Endothelial cell of umbilical vein (primary cell): ENCODE data around the gene ZRANB1. TPM values are rescaled to one million over a fixed set of nuclear protein-coding genes. Genes with fewer than 3 reads are reported as not detected.

Experiments
- BruUV-seq: library from RNA; stranded (reverse); fragments of 400-500 nt; replicated peaks from 2 replicates; lab custom pipeline; 2021; lab: Mats Ljungman, UMichigan
- CTCF ChIA-PET: fragments of 300-600, 350-600 bp; sonication (Branson Sonifier 250); formaldehyde crosslinking; loops from one replicate; lab custom pipeline; 2021; ENCODE audit warnings: antibody characterized with exemption, inconsistent platforms; lab: Charles Lee
- POLR2A ChIA-PET: fragments of 300-600, 350-600 bp; sonication (Branson Sonifier 250); formaldehyde crosslinking; loops from one replicate; lab custom pipeline; 2021; ENCODE audit warnings: antibody characterized with exemption, inconsistent platforms; lab: Charles Lee
- DNase-seq: peaks from one replicate; pipeline ENCODE4 v3.0.0-alpha.2; 2011; ENCODE audit warnings: low read depth, low spot score
- FAIRE-seq: peaks from 2 replicates; lab custom pipeline; 2011; peaks lifted over from hg19 to GRCh38; lab: Jason Lieb, UNC
- H2AFZ ChIP-seq: 2 replicates; pipeline ENCODE4 v1.6.0; 2012; ENCODE audit warnings: low read depth, low read length, control low read depth, inconsistent platforms
- H3K27ac ChIP-seq: 2 replicates; pipeline ENCODE4 v1.5.1; 2011; ENCODE audit warnings: low read depth, mild to moderate bottlenecking, control low read depth, low read length, moderate library complexity; ENCODE audit not compliant: insufficient read depth
- H3K27me3 ChIP-seq, 2 experiments: 2 replicates each; pipeline versions ENCODE4 v1.6.0 to v1.6.1; 2011; ENCODE audit warnings: low read length in 2 of 2, mixed read lengths in 1 of 2; ENCODE audit not compliant: control insufficient read depth in 2 of 2, insufficient read depth in 2 of 2
- H3K36me3 ChIP-seq, 2 experiments: 2 replicates in 1 of 2; 3 replicates in 1 of 2; pipeline ENCODE4 v1.5.1; 2011; ENCODE audit warnings: low read length in 2 of 2, mild to moderate bottlenecking in 1 of 2, moderate library complexity in 1 of 2; ENCODE audit not compliant: control insufficient read depth in 2 of 2, insufficient read depth in 2 of 2; ENCODE audit errors: extremely low read depth in 1 of 2
- H3K4me1 ChIP-seq: 3 replicates; pipeline ENCODE4 v1.5.1; 2011; ENCODE audit warnings: mild to moderate bottlenecking, low read length; ENCODE audit not compliant: control insufficient read depth, insufficient read depth; ENCODE audit errors: extremely low read depth
- H3K4me2 ChIP-seq: 2 replicates; pipeline ENCODE4 v1.6.1; 2011; ENCODE audit warnings: low read length, control low read depth, mixed read lengths; ENCODE audit not compliant: insufficient read depth
- H3K4me3 ChIP-seq, 3 experiments: fragments of 200-600 bp in 1 of 3; sonication (generic), shearing (Covaris generic) in 1 of 3; replicated peaks in 1 of 3; 2 replicates each; pipeline ENCODE4 v1.5.1; 2011 to 2016; ENCODE audit warnings: control low read depth in 3 of 3, low read length in 3 of 3, mild to moderate bottlenecking in 2 of 3, inconsistent platforms in 1 of 3, low read depth in 1 of 3, moderate library complexity in 1 of 3; ENCODE audit not compliant: insufficient read depth in 1 of 3
- H3K79me2 ChIP-seq: 2 replicates; pipeline ENCODE4 v1.6.0; 2012; ENCODE audit warnings: low read length, inconsistent platforms; ENCODE audit not compliant: control insufficient read depth, insufficient read depth
- H3K9ac ChIP-seq: replicated peaks from 2 replicates; pipeline ENCODE3; 2011; ENCODE audit warnings: low read length, control low read depth; ENCODE audit not compliant: insufficient read depth; ENCODE audit errors: extremely low read depth
- H3K9me1 ChIP-seq: replicated peaks from 3 replicates; pipeline ENCODE4 v1.6.0; 2011; ENCODE audit warnings: mild to moderate bottlenecking, low read length; ENCODE audit not compliant: control insufficient read depth, insufficient read depth; ENCODE audit errors: extremely low read depth
- H3K9me3 ChIP-seq: replicated peaks from 2 replicates; pipeline ENCODE4 v1.5.1; 2012; ENCODE audit warnings: low read length, inconsistent platforms; ENCODE audit not compliant: control insufficient read depth, insufficient read depth
- H4K20me1 ChIP-seq: replicated peaks from 2 replicates; pipeline ENCODE3; 2011; ENCODE audit warnings: mild to moderate bottlenecking, low read length; ENCODE audit not compliant: control insufficient read depth, insufficient read depth; ENCODE audit errors: extremely low read depth
- CTCF ChIP-seq, 2 donors: IDR thresholded peaks; 1 replicate in 1 of 2; 2 replicates in 1 of 2; pipeline ENCODE4 v1.5.1; 2011; ENCODE audit warnings: low read length in 2 of 2, mild to moderate bottlenecking in 2 of 2, moderate library complexity in 2 of 2, control low read depth in 1 of 2, inconsistent platforms in 1 of 2, low read depth in 1 of 2; ENCODE audit not compliant: insufficient read depth in 1 of 2; ENCODE audit errors: extremely low read depth in 1 of 2
- EZH2 ChIP-seq: IDR thresholded peaks from 2 replicates; pipeline ENCODE4 v1.6.1; 2012; ENCODE audit warnings: borderline replicate concordance, low read depth, mild to moderate bottlenecking, moderate library complexity, low read length, inconsistent platforms; ENCODE audit not compliant: severe bottlenecking
- FOS ChIP-seq: IDR thresholded peaks from 2 replicates; pipeline ENCODE4 v1.6.1; 2011; ENCODE audit warnings: mild to moderate bottlenecking, low read length, moderate library complexity, borderline replicate concordance; ENCODE audit not compliant: insufficient read depth
- GATA2 ChIP-seq: IDR thresholded peaks from 2 replicates; pipeline ENCODE4 v1.7.0; 2011; ENCODE audit warnings: low read depth, mild to moderate bottlenecking, moderate library complexity, mixed read lengths, low read length; ENCODE audit not compliant: insufficient read length, insufficient read depth
- JUN ChIP-seq: IDR thresholded peaks from 2 replicates; pipeline ENCODE4 v1.6.1; 2011; ENCODE audit warnings: borderline replicate concordance, low read depth; ENCODE audit not compliant: insufficient read length, insufficient read depth
- MAX ChIP-seq: IDR thresholded peaks from 2 replicates; pipeline ENCODE4 v1.6.1; 2011; ENCODE audit not compliant: insufficient read depth, insufficient read length
- MYC ChIP-seq: IDR thresholded peaks from one replicate; pipeline ENCODE4 v1.6.1; 2011; ENCODE audit warnings: mild to moderate bottlenecking, low read depth, low read length
- POLR2A ChIP-seq: IDR thresholded peaks from 2 replicates; pipeline ENCODE4 v1.6.1; 2012; ENCODE audit warnings: low read depth, mild to moderate bottlenecking, control low read depth, low read length
- POLR2AphosphoS5 ChIP-seq: IDR thresholded peaks from 2 replicates; pipeline ENCODE4 v1.6.1; 2012; ENCODE audit warnings: low read depth, mild to moderate bottlenecking, control low read depth, low read length, moderate library complexity; ENCODE audit not compliant: insufficient read depth
- dilution Hi-C: fragments of 300-500 bp; cut with MboI; formaldehyde crosslinking; loops from one replicate; pipeline ENCODE4 v1.15.0; 2019; ENCODE audit warnings: low sequenced_read_pairs; ENCODE audit not compliant: extremely low pct_ligation_motif_present
- intact Hi-C: fragments of 100-400 bp; cut with micrococcal nuclease; formaldehyde crosslinking; loops from one replicate; pipeline ENCODE4 v1.10.0; 2022
- polyA plus RNA-seq, 4 experiments: library from polyadenylated mRNA; depleted of rRNA in 3 of 4; stranded (reverse) in 3 of 4; unstranded in 1 of 4; fragments of >200 nt; gene quantifications; 2 replicates each; pipeline versions ENCODE4 v1.2.1 to v1.2.3, GENCODE V29; 2011 to 2012; ENCODE audit warnings: missing spikeins in 1 of 4
- total RNA-seq: library from RNA; stranded (reverse); gene quantifications from 2 replicates; pipeline ENCODE4 v1.2.3, GENCODE V29; 2021

Gene ZRANB1
- total and polyA plus RNA-seq, 2 donors (not counting 3 experiments of a cell fraction or from before 2014, with no cell fraction given) = 6.2 to 17.7 TPM

- Histone ChIP-seq H3K27ac (no peak overlapping the region), H4K20me1 (no peaks in the 10 kb centered on the region), H3K9me3 (no peaks in the 10 kb centered on the region), H3K4me2 (no peak overlapping the region), H3K9me1 (no peaks in the 10 kb centered on the region), H3K4me1 (peaks cover 9% of the 10 kb centered on the region), H3K9ac (no peak overlapping the region), H2AFZ (no peak overlapping the region), H3K79me2 (peaks cover 68% of the 10 kb centered on the region), H3K36me3 (peaks cover 3 to 19% of the 10 kb centered on the region in 2 experiments), H3K27me3 (no peaks in the 10 kb centered on the region), H3K4me3 (no peak overlapping the region)
- intact Hi-C loops (no loop called here), dilution Hi-C loops (no loop called here)
- DNase-seq = no peak
- no peak for TF ChIP-seq FOS
- TF ChIP-seq JUN = no peak
- no peak for TF ChIP-seq POLR2A
- no peak for TF ChIP-seq GATA2
- no peak for TF ChIP-seq EZH2
- TF ChIP-seq CTCF (IDR thresholded peaks at IDR 0.05; ENCODE audit: extremely low read depth in 1 of 2, insufficient read depth in 1 of 2, low read depth in 1 of 2, low read length in 2 of 2) = no peak
- no peak for TF ChIP-seq MAX
- no peak for TF ChIP-seq POLR2AphosphoS5
- TF ChIP-seq MYC = no peak
- BruUV-seq = no TSS peak
- POLR2A ChIA-PET = no interaction called here
- CTCF ChIA-PET = interaction anchor here (1.1 to 1.5 kb wide), 3 partner anchors 8 to 34 kb away, joined by 3 to 6 read pairs (median 3); no protein-coding TSS in a partner anchor
- no peak for FAIRE-seq
Measured at GRCh38 chr10:125026974-125027735, 85.2 kb downstream of the ZRANB1 start.
